Calu3 (cell line): ENCODE measurements around the gene BEAN1. TPM values are rescaled to one million over a fixed set of nuclear protein-coding genes. Genes with fewer than 3 reads are reported as not detected.

Source experiments
- BruUV-seq: library from RNA; stranded (reverse); fragments of 400-500 nt; replicated peaks from 2 replicates; lab custom pipeline; 2021; lab: Mats Ljungman, UMichigan
- CTCF ChIA-PET: fragments of 300-600 bp; sonication (Branson Sonifier 250); formaldehyde crosslinking; loops from one replicate; lab custom pipeline; 2022; ENCODE audit warnings: antibody characterized with exemption; lab: Charles Lee
- DNase-seq: peaks from one replicate; pipeline ENCODE4 v3.0.0; 2022
- H3K27ac Mint-ChIP-seq: one replicate; pipeline ENCODE4 v1.8.0; 2022; ENCODE audit warnings: mixed read lengths; ENCODE audit not compliant: unreplicated experiment
- H3K27me3 Mint-ChIP-seq: one replicate; pipeline ENCODE4 v1.8.0; 2022; ENCODE audit warnings: mixed read lengths; ENCODE audit not compliant: unreplicated experiment
- H3K36me3 Mint-ChIP-seq: one replicate; pipeline ENCODE4 v1.8.0; 2022; ENCODE audit warnings: mild to moderate bottlenecking, moderate library complexity, mixed read lengths; ENCODE audit not compliant: insufficient read depth, unreplicated experiment
- H3K4me1 Mint-ChIP-seq: one replicate; pipeline ENCODE4 v1.8.0; 2022; ENCODE audit warnings: mild to moderate bottlenecking, low read depth, mixed read lengths; ENCODE audit not compliant: unreplicated experiment
- H3K4me3 Mint-ChIP-seq: one replicate; pipeline ENCODE4 v1.8.0; 2022; ENCODE audit warnings: mild to moderate bottlenecking, low read depth, moderate library complexity, mixed read lengths; ENCODE audit not compliant: unreplicated experiment
- H3K9me3 Mint-ChIP-seq: one replicate; pipeline ENCODE4 v1.8.0; 2022; ENCODE audit warnings: low read depth, mixed read lengths; ENCODE audit not compliant: unreplicated experiment
- CTCF ChIP-seq: fragments of 200-600 bp; IDR thresholded peaks from one replicate; pipeline ENCODE4 v1.8.0; 2022; ENCODE audit warnings: antibody characterized with exemption; ENCODE audit not compliant: unreplicated experiment
- intact Hi-C: fragments of 100-400 bp; cut with micrococcal nuclease; formaldehyde crosslinking; loops from one replicate; pipeline ENCODE4 v1.10.0; 2022; ENCODE audit not compliant: unreplicated experiment
- total RNA-seq: library from RNA; stranded (reverse); gene quantifications from 2 replicates; pipeline ENCODE4 v1.2.3, GENCODE V29; 2022

The BEAN1 gene
- total RNA-seq, 1 experiment from 2014 or later: 3.1 TPM

GRCh38 chr16:66473654-66474519, 46.8 kb downstream of the BEAN1 start:
- Mint-ChIP-seq H3K36me3 (peaks cover 15% of the 10 kb centered on the region), H3K27me3 (peaks cover 19% of the 10 kb centered on the region), H3K4me1 (peaks cover 21% of the 10 kb centered on the region), H3K4me3 (no peak overlapping the region), H3K9me3 (no peaks in the 10 kb centered on the region), H3K27ac (no peak overlapping the region)
- TF ChIP-seq CTCF: no peak
- CTCF ChIA-PET: no interaction called here
- no TSS peak for BruUV-seq
- no peak for DNase-seq
- intact Hi-C loops: no loop called here

GRCh38 chr16:66474750-66475199, 47.7 kb downstream of the BEAN1 start:
- Mint-ChIP-seq H3K27ac (no peak overlapping the region), H3K9me3 (no peaks in the 10 kb centered on the region), H3K4me1 (peaks cover 21% of the 10 kb centered on the region), H3K4me3 (no peak overlapping the region), H3K27me3 (peaks cover 10% of the 10 kb centered on the region), H3K36me3 (peaks cover 16% of the 10 kb centered on the region)
- BruUV-seq: no TSS peak
- CTCF ChIA-PET: interaction anchor here (0.5 to 1.1 kb wide), 3 partner anchors 9 to 19 kb away, joined by 3 to 4 read pairs (median 3); no protein-coding TSS in a partner anchor
- no peak for TF ChIP-seq CTCF
- intact Hi-C loops: no loop called here
- DNase-seq: no peak

DNA sequence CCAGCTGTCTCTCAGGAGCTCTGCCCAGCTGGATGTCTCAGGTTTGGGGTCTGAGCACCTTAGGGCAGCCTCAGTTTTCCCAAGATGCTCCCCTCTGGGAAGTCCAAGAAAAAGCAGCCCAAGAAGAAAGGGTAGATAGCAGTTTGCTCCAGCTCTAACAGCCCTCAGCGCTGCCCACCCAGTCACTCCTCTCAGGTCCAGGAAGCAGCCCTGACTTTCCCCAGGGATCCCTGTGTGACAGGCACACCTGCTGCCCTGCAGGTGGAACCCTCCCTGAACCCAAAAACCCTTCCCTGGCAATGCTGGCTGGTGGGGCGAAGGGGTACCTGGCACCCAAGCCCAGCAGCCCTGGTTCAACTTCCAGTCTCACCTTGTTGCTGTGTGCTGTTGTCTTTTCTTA, 48.1 kb downstream of the BEAN1 start:
- intact Hi-C loops: no loop called here
- H3K27me3 Mint-ChIP-seq: peaks cover 6% of the 10 kb centered on the region
- no peak overlapping the region for H3K27ac Mint-ChIP-seq
- no peak for DNase-seq
- no peak for TF ChIP-seq CTCF
- no peak overlapping the region for H3K4me3 Mint-ChIP-seq
- H3K4me1 Mint-ChIP-seq: peaks cover 21% of the 10 kb centered on the region
- CTCF ChIA-PET: interaction anchor here (0.5 to 1.1 kb wide), 4 partner anchors 8 to 40 kb away, joined by 3 to 4 read pairs (median 3); no protein-coding TSS in a partner anchor
- peaks cover 16% of the 10 kb centered on the region for H3K36me3 Mint-ChIP-seq
- no TSS peak for BruUV-seq
- H3K9me3 Mint-ChIP-seq: no peaks in the 10 kb centered on the region

GRCh38 chr16:66476328-66477027, 49.4 kb downstream of the BEAN1 start:
- BruUV-seq: no TSS peak
- DNase-seq: peak; percentile 61
- no peak for TF ChIP-seq CTCF
- no peak overlapping the region for H3K4me3 Mint-ChIP-seq
- intact Hi-C loops: no loop called here
- no peaks in the 10 kb centered on the region for H3K9me3 Mint-ChIP-seq
- CTCF ChIA-PET: interaction anchor here (1.6 kb wide), 1 partner anchor 70 kb away, joined by 6 read pairs; no protein-coding TSS in a partner anchor
- peaks cover 22% of the 10 kb centered on the region for H3K36me3 Mint-ChIP-seq
- no peaks in the 10 kb centered on the region for H3K27me3 Mint-ChIP-seq
- H3K4me1 Mint-ChIP-seq: peaks cover 21% of the 10 kb centered on the region
- no peak overlapping the region for H3K27ac Mint-ChIP-seq
